Measurements from ENCODE around the gene PANK4.
"Not testable (repeated sequence)": the region's sequence is repeated elsewhere in the genome, so short reads cannot be mapped to it uniquely, and the experiment has no call there.

PANK4 gene

GRCh38 chr1:2460996-2461751 is 65.2 kb downstream of the PANK4 start:
- ATAC-seq (peak; percentile 33), DNase-seq (no peak)

GRCh38 chr1:2460203-2460602 is 66.2 kb downstream of the PANK4 start:
- no peak for DNase-seq
- no peak for ATAC-seq

GRCh38 chr1:2459757-2460156 is 66.6 kb downstream of the PANK4 start:
- DNase-seq (no peak), ATAC-seq (no peak)

- ATAC-seq, DNase-seq: not testable (repeated sequence)
These were observed 67.2 kb downstream of the PANK4 start for GRCh38 chr1:2459102-2459753.

- ATAC-seq: no peak
These were observed 67.7 kb downstream of the PANK4 start for GRCh38 chr1:2458687-2459086.

More at GRCh38 chr1:2458687-2459086, 67.7 kb downstream of the PANK4 start:
- no peak for DNase-seq
